Calu3 (cell line): ENCODE results near the gene LSMEM2. TPM values are rescaled to one million over a fixed set of nuclear protein-coding genes. Genes with fewer than 3 reads are reported as not detected.

Experiments
- BruUV-seq: library from RNA; stranded (reverse); fragments of 400-500 nt; replicated peaks from 2 replicates; lab custom pipeline; 2021; lab: Mats Ljungman, UMichigan
- CTCF ChIA-PET: fragments of 300-600 bp; sonication (Branson Sonifier 250); formaldehyde crosslinking; loops from one replicate; lab custom pipeline; 2022; ENCODE audit warnings: antibody characterized with exemption; lab: Charles Lee
- DNase-seq: peaks from one replicate; pipeline ENCODE4 v3.0.0; 2022
- H3K27ac Mint-ChIP-seq: one replicate; pipeline ENCODE4 v1.8.0; 2022; ENCODE audit warnings: mixed read lengths; ENCODE audit not compliant: unreplicated experiment
- H3K27me3 Mint-ChIP-seq: one replicate; pipeline ENCODE4 v1.8.0; 2022; ENCODE audit warnings: mixed read lengths; ENCODE audit not compliant: unreplicated experiment
- H3K36me3 Mint-ChIP-seq: one replicate; pipeline ENCODE4 v1.8.0; 2022; ENCODE audit warnings: mild to moderate bottlenecking, moderate library complexity, mixed read lengths; ENCODE audit not compliant: insufficient read depth, unreplicated experiment
- H3K4me1 Mint-ChIP-seq: one replicate; pipeline ENCODE4 v1.8.0; 2022; ENCODE audit warnings: mild to moderate bottlenecking, low read depth, mixed read lengths; ENCODE audit not compliant: unreplicated experiment
- H3K4me3 Mint-ChIP-seq: one replicate; pipeline ENCODE4 v1.8.0; 2022; ENCODE audit warnings: mild to moderate bottlenecking, low read depth, moderate library complexity, mixed read lengths; ENCODE audit not compliant: unreplicated experiment
- H3K9me3 Mint-ChIP-seq: one replicate; pipeline ENCODE4 v1.8.0; 2022; ENCODE audit warnings: low read depth, mixed read lengths; ENCODE audit not compliant: unreplicated experiment
- intact Hi-C: fragments of 100-400 bp; cut with micrococcal nuclease; formaldehyde crosslinking; loops from one replicate; pipeline ENCODE4 v1.10.0; 2022; ENCODE audit not compliant: unreplicated experiment
- total RNA-seq: library from RNA; stranded (reverse); gene quantifications from 2 replicates; pipeline ENCODE4 v1.2.3, GENCODE V29; 2022
- TF ChIP-seq, protein P1 (sequence below): fragments of 200-600 bp; IDR thresholded peaks from one replicate; pipeline ENCODE4 v1.8.0; 2022; ENCODE audit warnings: antibody characterized with exemption; ENCODE audit not compliant: unreplicated experiment

LSMEM2 gene
- total RNA-seq, 1 experiment from 2014 or later: not detected

DNA sequence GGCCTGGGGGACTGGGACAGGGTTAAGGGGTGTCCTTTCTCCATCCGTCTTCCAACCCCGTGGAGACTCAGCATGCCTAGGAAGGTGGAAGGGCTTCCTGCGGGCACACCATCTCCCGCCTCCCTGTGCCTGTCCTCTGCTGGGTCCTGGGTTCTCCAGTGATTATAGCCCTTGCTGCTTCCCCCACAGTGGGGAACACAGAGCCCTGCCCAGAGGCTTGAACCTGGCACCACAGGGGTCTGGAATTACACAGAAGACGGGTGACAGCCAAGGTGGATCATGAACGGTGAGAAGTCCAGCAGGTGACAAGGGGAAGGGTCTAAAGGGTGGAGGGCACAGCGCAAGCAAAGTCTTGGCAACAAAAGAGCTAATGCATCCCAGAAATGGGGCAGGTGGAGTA, 16.1 kb upstream of the LSMEM2 start:
- peaks cover 42% of the 10 kb centered on the region for H3K36me3 Mint-ChIP-seq
- H3K4me3 Mint-ChIP-seq: no peak overlapping the region
- H3K9me3 Mint-ChIP-seq: no peaks in the 10 kb centered on the region
- no TSS peak for BruUV-seq
- DNase-seq: no peak
- no peaks in the 10 kb centered on the region for H3K27me3 Mint-ChIP-seq
- CTCF ChIA-PET: no interaction called here
- TF ChIP-seq, protein P1, sequence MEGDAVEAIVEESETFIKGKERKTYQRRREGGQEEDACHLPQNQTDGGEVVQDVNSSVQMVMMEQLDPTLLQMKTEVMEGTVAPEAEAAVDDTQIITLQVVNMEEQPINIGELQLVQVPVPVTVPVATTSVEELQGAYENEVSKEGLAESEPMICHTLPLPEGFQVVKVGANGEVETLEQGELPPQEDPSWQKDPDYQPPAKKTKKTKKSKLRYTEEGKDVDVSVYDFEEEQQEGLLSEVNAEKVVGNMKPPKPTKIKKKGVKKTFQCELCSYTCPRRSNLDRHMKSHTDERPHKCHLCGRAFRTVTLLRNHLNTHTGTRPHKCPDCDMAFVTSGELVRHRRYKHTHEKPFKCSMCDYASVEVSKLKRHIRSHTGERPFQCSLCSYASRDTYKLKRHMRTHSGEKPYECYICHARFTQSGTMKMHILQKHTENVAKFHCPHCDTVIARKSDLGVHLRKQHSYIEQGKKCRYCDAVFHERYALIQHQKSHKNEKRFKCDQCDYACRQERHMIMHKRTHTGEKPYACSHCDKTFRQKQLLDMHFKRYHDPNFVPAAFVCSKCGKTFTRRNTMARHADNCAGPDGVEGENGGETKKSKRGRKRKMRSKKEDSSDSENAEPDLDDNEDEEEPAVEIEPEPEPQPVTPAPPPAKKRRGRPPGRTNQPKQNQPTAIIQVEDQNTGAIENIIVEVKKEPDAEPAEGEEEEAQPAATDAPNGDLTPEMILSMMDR: no peak
- intact Hi-C loops: no loop called here
- H3K27ac Mint-ChIP-seq: peak overlapping the region; percentile 54
- peaks cover 29% of the 10 kb centered on the region for H3K4me1 Mint-ChIP-seq

DNA sequence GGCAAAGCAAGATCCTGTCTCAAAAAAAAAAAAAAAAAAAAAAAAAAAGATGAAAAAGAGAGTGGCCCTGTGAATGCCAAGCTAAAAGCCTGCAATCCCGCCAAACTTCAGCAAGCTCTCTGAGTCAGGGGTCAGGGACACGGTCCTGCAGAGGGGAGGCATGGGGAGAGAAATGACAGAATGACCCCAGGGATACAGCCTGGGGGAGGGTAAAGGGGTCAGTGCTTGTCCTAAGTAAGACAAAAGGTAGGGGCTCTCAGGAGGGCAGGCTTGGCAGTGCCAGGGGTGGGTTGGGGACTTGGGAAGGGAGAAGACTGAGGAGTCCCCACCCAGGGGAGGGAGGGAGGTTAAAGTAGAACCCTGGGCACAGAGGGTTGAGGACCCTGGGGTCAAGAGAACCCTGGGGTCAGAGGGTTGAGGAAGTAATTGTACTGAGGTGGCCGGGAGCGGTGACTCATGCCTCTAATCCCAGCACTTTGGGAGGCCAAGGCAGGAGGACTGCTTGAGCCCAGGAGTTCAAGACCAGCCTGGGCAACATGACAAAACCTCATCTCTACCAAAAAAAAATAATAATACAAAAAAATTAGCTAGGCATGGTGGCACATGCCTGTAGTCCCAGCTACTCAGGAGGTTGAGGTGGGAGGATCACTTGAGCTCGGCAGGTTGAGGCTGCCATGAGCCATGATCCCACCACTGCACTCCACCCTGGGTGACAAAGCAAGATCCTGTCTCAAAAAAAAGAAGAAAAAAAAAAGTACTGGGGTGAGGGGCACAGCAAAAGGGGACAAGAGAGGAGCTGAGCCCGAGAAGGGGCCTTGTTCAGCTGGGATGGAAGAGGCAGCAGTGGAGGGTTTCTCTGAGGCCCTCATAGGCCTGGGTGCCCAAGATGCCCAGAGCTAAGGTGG, 15.2 kb upstream of the LSMEM2 start:
- DNase-seq: no peak
- CTCF ChIA-PET: interaction anchor here (0.8 to 1.6 kb wide), 6 partner anchors 17 to 73 kb away, joined by 3 to 6 read pairs (median 4); partner anchors contain the start of gene GNAI2
- Mint-ChIP-seq H3K27me3 (no peaks in the 10 kb centered on the region), H3K4me3 (no peak overlapping the region), H3K36me3 (peaks cover 40% of the 10 kb centered on the region), H3K4me1 (peaks cover 39% of the 10 kb centered on the region), H3K9me3 (no peaks in the 10 kb centered on the region), H3K27ac (peak overlapping the region; percentile 54)
- no TSS peak for BruUV-seq
- TF ChIP-seq, protein P1: no peak
- intact Hi-C loops: no loop called here

DNA sequence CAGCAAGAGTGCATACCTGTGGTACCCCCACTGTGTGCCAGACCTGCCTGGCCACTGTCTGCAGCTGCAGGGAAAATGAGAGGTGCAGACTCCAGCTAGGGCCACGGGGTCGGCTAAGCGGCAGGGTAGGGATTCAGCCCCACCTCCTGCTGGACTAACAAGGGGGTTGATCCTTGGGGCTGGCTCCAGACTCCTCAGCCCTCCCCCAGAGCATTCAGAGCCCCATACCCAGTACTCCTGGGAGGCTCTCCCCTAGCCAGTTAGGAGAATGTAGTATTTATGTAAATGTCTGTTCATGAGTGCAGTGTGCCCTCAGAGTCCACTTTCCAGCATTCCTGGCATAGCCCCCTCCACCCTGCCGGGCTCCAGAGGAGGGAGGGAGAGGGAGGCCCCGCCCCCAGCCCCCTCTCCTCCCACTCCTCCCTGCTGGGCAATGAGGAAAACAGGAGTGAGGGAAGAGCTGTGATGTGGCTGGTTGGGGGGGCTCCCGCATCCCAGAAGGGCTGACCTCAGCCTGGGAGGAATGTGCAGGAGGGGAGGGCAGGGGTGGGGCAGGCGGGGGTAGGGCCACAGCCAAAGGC, 14.4 kb upstream of the LSMEM2 start:
- H3K9me3 Mint-ChIP-seq: no peaks in the 10 kb centered on the region
- peak; percentile 60 for DNase-seq
- no TSS peak for BruUV-seq
- peak overlapping the region; percentile 83 for H3K27ac Mint-ChIP-seq
- TF ChIP-seq, protein P1: no peak
- H3K27me3 Mint-ChIP-seq: no peaks in the 10 kb centered on the region
- H3K4me1 Mint-ChIP-seq: peaks cover 46% of the 10 kb centered on the region
- intact Hi-C loops: no loop called here
- no peak overlapping the region for H3K4me3 Mint-ChIP-seq
- H3K36me3 Mint-ChIP-seq: peaks cover 41% of the 10 kb centered on the region
- CTCF ChIA-PET: interaction anchor here (0.7 to 1.6 kb wide), 9 partner anchors 18 to 106 kb away, joined by 3 to 6 read pairs (median 3); partner anchors contain the start of gene GNAI2

DNA sequence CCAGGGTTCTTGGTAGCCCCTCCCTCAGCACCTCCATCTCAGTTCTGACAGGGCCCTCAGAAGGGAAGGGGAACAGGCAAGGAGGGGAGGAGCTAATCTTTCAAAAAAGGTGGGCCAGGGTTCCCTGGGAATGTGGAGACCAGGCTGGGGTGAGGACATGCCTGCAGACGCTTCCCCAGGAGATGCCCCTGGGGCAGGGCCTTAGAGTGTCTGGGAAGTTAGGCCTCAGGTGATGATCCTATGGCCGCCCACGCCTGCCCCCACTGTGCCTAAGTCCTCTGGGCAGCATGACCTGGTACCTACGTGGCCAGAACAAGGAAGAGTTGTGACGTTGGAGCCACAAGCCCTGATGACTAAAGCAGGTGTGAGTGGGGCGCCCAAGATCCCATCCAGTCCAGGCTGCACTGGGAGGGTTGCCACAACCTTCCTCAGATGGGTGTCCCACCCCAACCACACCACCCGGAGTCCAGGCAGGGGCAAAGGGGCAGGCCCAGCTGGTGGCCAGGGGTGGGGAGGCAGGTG, 13.9 kb upstream of the LSMEM2 start:
- DNase-seq: peak; percentile 50
- Mint-ChIP-seq H3K27me3 (no peaks in the 10 kb centered on the region), H3K36me3 (peaks cover 41% of the 10 kb centered on the region), H3K9me3 (no peaks in the 10 kb centered on the region), H3K27ac (peak overlapping the region; percentile 83), H3K4me1 (peaks cover 52% of the 10 kb centered on the region), H3K4me3 (no peak overlapping the region)
- intact Hi-C loops: no loop called here
- CTCF ChIA-PET: interaction anchor here (0.7 to 1.6 kb wide), 8 partner anchors 18 to 106 kb away, joined by 3 to 6 read pairs (median 4); partner anchors contain the start of gene GNAI2
- no TSS peak for BruUV-seq
- TF ChIP-seq, protein P1: no peak
